NCI-H345 treated with DMSO at 0.1 percent for 48 hours (cell line): ENCODE measurements around the gene B4GALNT4.
"Not testable (repeated sequence)": the region's sequence is repeated elsewhere in the genome, so short reads cannot be mapped to it uniquely, and the experiment has no call there.

Source experiments
- DNase-seq: peaks from one replicate; lab custom pipeline; 2025; ENCODE audit not compliant: unreplicated experiment; lab: John Stamatoyannopoulos, UW

Gene B4GALNT4

GRCh38 chr11:391117-392017 lies 22.1 kb downstream of the B4GALNT4 start:
- no peak for DNase-seq

GRCh38 chr11:392102-392777 lies 22.9 kb downstream of the B4GALNT4 start:
- DNase-seq, result no peak

- DNase-seq, result no peak
Observed at GRCh38 chr11:393219-394033, 24.1 kb downstream of the B4GALNT4 start.

- DNase-seq, result no peak
Observed at GRCh38 chr11:394034-394857, 24.9 kb downstream of the B4GALNT4 start, which contains the start of gene PKP3. PKP3 (plus strand) TSS chr11:394209; CDS start chr11:394293, 84 bp downstream.

- DNase-seq, result no peak
Observed at GRCh38 chr11:394858-395655, 25.8 kb downstream of the B4GALNT4 start.

- DNase-seq, result no peak
Observed at GRCh38 chr11:395866-396265, 26.6 kb downstream of the B4GALNT4 start.

- DNase-seq, result peak; percentile 32
Observed at GRCh38 chr11:396511-396947, 27.2 kb downstream of the B4GALNT4 start.

GRCh38 chr11:396948-397548 lies 27.7 kb downstream of the B4GALNT4 start:
- DNase-seq, result peak; percentile 33

- DNase-seq, result no peak
Observed at GRCh38 chr11:398826-399225, 29.5 kb downstream of the B4GALNT4 start.

GRCh38 chr11:399731-400211 lies 30.5 kb downstream of the B4GALNT4 start:
- DNase-seq, result no peak

GRCh38 chr11:400241-400689 lies 31.0 kb downstream of the B4GALNT4 start:
- no peak for DNase-seq

- not testable (repeated sequence) for DNase-seq
Observed at GRCh38 chr11:401196-401595, 31.9 kb downstream of the B4GALNT4 start.

GRCh38 chr11:403021-403760 lies 33.9 kb downstream of the B4GALNT4 start:
- no peak for DNase-seq

- DNase-seq, result no peak
Observed at GRCh38 chr11:403761-404431, 34.6 kb downstream of the B4GALNT4 start.

- DNase-seq, result no peak
Observed at GRCh38 chr11:404551-405264, 35.4 kb downstream of the B4GALNT4 start.

GRCh38 chr11:405323-405953 lies 36.1 kb downstream of the B4GALNT4 start:
- no peak for DNase-seq
